Neural cell (in vitro differentiated cells): ENCODE data around the gene TMEM131L.

ENCODE experiments used
- EP300 ChIP-seq: fragments of 450-650 bp; conservative IDR thresholded peaks from 2 replicates; pipeline ENCODE4 v1.6.1; 2014; ENCODE audit warnings: antibody characterized with exemption, mild to moderate bottlenecking, moderate library complexity; ENCODE audit not compliant: poor library complexity, severe bottlenecking
- EZH2 ChIP-seq: fragments of 200-600, 300-800 bp; shearing (Covaris generic), sonication (generic); IDR thresholded peaks from 2 replicates; pipeline ENCODE4 v1.6.1; 2014; ENCODE audit warnings: antibody characterized with exemption, low read length, borderline replicate concordance, mild to moderate bottlenecking; ENCODE audit not compliant: insufficient read depth, poor library complexity, severe bottlenecking
- MXI1 ChIP-seq: fragments of 450-650 bp; conservative IDR thresholded peaks from 2 replicates; pipeline ENCODE4 v1.6.1; 2014; ENCODE audit warnings: antibody characterized with exemption, mild to moderate bottlenecking; ENCODE audit not compliant: poor library complexity, severe bottlenecking
- POLR2AphosphoS5 ChIP-seq: IDR thresholded peaks from 2 replicates; pipeline ENCODE4 v1.6.1; 2012
- RAD21 ChIP-seq: fragments of 450-650 bp; conservative IDR thresholded peaks from 2 replicates; pipeline ENCODE4 v1.6.1; 2014; ENCODE audit warnings: antibody characterized with exemption, mild to moderate bottlenecking, moderate library complexity
- TAF1 ChIP-seq: IDR thresholded peaks from 2 replicates; pipeline ENCODE4 v1.6.1; 2012; ENCODE audit warnings: low read depth
- TF ChIP-seq, protein P1 (sequence below): fragments of 450-650 bp; IDR thresholded peaks from 2 replicates; pipeline ENCODE4 v1.5.1; 2014; ENCODE audit warnings: antibody characterized with exemption, mild to moderate bottlenecking, moderate library complexity; ENCODE audit not compliant: poor library complexity, severe bottlenecking
- TF ChIP-seq, protein P2 (sequence below): IDR thresholded peaks from 2 replicates; pipeline ENCODE4 v1.6.1; 2012; ENCODE audit warnings: borderline replicate concordance

DNA sequence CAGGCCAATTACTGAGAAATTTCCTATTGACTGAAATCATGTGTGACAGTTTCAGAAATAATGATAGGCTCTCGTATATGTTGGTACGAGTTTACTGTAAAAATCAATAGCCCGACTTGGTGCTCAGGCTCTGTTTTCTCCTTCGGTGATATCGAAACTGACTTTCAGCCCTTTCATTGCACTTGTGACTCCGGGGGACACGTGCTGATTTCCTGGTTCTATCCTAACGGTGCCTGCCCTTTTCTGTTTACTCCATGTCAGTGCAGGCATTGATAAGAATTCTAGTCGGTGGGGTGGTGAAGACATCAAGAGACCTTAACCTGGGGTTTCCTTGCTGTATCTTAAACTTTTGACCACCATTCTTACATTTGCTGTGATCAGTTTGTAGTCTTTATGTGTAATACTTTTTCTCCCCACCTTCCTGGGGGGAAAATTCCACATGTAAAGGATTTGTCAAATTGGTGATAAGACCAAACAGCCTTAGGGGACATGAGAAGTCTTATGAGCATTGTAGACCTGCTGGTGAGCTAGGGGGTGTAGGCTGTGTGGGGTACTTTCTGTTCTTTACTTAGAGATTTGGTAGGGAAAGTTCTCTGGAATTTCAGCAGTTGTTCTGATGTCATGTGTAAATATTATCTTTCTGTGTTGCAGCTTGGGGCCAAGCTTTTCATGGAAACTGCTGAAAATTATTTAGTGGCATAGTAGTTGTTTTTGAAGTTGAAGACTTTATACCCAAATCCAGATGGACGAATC lies 52.7 kb downstream of the TMEM131L start:
- no peak for TF ChIP-seq EP300
- TF ChIP-seq, protein P1, sequence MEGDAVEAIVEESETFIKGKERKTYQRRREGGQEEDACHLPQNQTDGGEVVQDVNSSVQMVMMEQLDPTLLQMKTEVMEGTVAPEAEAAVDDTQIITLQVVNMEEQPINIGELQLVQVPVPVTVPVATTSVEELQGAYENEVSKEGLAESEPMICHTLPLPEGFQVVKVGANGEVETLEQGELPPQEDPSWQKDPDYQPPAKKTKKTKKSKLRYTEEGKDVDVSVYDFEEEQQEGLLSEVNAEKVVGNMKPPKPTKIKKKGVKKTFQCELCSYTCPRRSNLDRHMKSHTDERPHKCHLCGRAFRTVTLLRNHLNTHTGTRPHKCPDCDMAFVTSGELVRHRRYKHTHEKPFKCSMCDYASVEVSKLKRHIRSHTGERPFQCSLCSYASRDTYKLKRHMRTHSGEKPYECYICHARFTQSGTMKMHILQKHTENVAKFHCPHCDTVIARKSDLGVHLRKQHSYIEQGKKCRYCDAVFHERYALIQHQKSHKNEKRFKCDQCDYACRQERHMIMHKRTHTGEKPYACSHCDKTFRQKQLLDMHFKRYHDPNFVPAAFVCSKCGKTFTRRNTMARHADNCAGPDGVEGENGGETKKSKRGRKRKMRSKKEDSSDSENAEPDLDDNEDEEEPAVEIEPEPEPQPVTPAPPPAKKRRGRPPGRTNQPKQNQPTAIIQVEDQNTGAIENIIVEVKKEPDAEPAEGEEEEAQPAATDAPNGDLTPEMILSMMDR = no peak
- TF ChIP-seq RAD21 = no peak
- TF ChIP-seq EZH2 = no peak
- TF ChIP-seq, protein P2, sequence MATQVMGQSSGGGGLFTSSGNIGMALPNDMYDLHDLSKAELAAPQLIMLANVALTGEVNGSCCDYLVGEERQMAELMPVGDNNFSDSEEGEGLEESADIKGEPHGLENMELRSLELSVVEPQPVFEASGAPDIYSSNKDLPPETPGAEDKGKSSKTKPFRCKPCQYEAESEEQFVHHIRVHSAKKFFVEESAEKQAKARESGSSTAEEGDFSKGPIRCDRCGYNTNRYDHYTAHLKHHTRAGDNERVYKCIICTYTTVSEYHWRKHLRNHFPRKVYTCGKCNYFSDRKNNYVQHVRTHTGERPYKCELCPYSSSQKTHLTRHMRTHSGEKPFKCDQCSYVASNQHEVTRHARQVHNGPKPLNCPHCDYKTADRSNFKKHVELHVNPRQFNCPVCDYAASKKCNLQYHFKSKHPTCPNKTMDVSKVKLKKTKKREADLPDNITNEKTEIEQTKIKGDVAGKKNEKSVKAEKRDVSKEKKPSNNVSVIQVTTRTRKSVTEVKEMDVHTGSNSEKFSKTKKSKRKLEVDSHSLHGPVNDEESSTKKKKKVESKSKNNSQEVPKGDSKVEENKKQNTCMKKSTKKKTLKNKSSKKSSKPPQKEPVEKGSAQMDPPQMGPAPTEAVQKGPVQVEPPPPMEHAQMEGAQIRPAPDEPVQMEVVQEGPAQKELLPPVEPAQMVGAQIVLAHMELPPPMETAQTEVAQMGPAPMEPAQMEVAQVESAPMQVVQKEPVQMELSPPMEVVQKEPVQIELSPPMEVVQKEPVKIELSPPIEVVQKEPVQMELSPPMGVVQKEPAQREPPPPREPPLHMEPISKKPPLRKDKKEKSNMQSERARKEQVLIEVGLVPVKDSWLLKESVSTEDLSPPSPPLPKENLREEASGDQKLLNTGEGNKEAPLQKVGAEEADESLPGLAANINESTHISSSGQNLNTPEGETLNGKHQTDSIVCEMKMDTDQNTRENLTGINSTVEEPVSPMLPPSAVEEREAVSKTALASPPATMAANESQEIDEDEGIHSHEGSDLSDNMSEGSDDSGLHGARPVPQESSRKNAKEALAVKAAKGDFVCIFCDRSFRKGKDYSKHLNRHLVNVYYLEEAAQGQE = no peak
- peak; percentile 33 for TF ChIP-seq POLR2AphosphoS5
- no peak for TF ChIP-seq TAF1
- TF ChIP-seq MXI1 = no peak
